Astrocyte (in vitro differentiated cells and primary cell): ENCODE results near the gene CHMP1B.

ENCODE experiments used
- CTCF ChIP-seq: IDR thresholded peaks from 2 replicates; pipeline ENCODE4 v1.5.1; 2011; ENCODE audit warnings: low read depth, mild to moderate bottlenecking, inconsistent platforms, low read length, moderate library complexity; ENCODE audit not compliant: insufficient read depth
- EZH2 ChIP-seq: IDR thresholded peaks from 2 replicates; pipeline ENCODE4 v1.6.1; 2012; ENCODE audit warnings: mild to moderate bottlenecking, low read length, inconsistent platforms; ENCODE audit not compliant: insufficient read depth

DNA sequence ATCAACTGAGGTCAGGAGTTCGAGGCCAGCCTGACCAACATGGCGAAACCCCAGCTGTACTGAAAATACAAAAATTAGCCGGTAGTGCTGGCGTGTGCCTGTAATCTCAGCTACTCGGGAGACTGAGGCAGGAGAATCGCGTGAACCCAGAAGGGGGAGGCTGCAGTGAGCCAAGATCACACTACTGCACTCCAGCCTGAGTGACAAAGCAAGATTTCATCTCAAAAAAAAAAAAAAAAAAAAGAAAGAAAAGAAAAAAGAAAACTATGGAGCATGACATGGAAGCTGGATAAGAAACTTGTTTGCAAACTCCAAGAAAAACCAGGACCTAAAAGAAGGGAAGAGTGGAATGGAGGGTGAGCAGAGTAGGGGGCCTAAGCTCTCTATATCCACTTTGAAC is 1.9 kb upstream of the CHMP1B start:
- no peak for TF ChIP-seq CTCF
- TF ChIP-seq EZH2, result no peak
